Stimulated activated memory B cell treated with anti-CD40 and anti-IgM and Interleukin-4, amounts not matched to agents 10 μg/mL and 1 μg/mL and 100 μg/mL, for 72 hours (primary cell): ENCODE data around the gene TMEM179.

Experiments used
- ATAC-seq: fragments of 150-1000 bp; cut with Tn5 transposase; 2 replicates; pipeline ENCODE4 v1.10.0; 2021
- H3K27ac Mint-ChIP-seq: one replicate; pipeline ENCODE4 v1.8.0; 2022; ENCODE audit warnings: mild to moderate bottlenecking, mixed read lengths
- H3K27me3 Mint-ChIP-seq: one replicate; pipeline ENCODE4 v1.8.0; 2022; ENCODE audit warnings: mixed read lengths
- H3K36me3 Mint-ChIP-seq: one replicate; pipeline ENCODE4 v1.8.0; 2022; ENCODE audit warnings: mixed read lengths
- H3K4me1 Mint-ChIP-seq: one replicate; pipeline ENCODE4 v1.8.0; 2022; ENCODE audit warnings: mixed read lengths
- H3K4me3 Mint-ChIP-seq: one replicate; pipeline ENCODE4 v1.8.0; 2022; ENCODE audit warnings: mild to moderate bottlenecking, moderate library complexity, mixed read lengths
- H3K9me3 Mint-ChIP-seq: one replicate; pipeline ENCODE4 v1.8.0; 2022; ENCODE audit warnings: mixed read lengths

Gene TMEM179

GRCh38 chr14:104596927-104597351 is 7.6 kb downstream of the TMEM179 start:
- no peak overlapping the region for H3K27ac Mint-ChIP-seq
- peaks cover 89% of the 10 kb centered on the region for H3K27me3 Mint-ChIP-seq
- peaks cover 5% of the 10 kb centered on the region for H3K9me3 Mint-ChIP-seq
- H3K4me1 Mint-ChIP-seq = peaks cover 7% of the 10 kb centered on the region
- H3K4me3 Mint-ChIP-seq = no peak overlapping the region
- H3K36me3 Mint-ChIP-seq = no peaks in the 10 kb centered on the region
- no peak for ATAC-seq

- no peak overlapping the region for H3K27ac Mint-ChIP-seq
These were observed 8.1 kb downstream of the TMEM179 start for GRCh38 chr14:104596451-104596918.

GRCh38 chr14:104595911-104596450 is 8.6 kb downstream of the TMEM179 start:
- H3K4me3 Mint-ChIP-seq = no peak overlapping the region
- peaks cover 7% of the 10 kb centered on the region for H3K4me1 Mint-ChIP-seq
- H3K27me3 Mint-ChIP-seq = peaks cover 81% of the 10 kb centered on the region
- no peak overlapping the region for H3K27ac Mint-ChIP-seq
- no peak for ATAC-seq
- peaks cover 5% of the 10 kb centered on the region for H3K9me3 Mint-ChIP-seq
- H3K36me3 Mint-ChIP-seq = no peaks in the 10 kb centered on the region

More at GRCh38 chr14:104596451-104596918, 8.1 kb downstream of the TMEM179 start:
- Mint-ChIP-seq H3K4me1 (peaks cover 7% of the 10 kb centered on the region), H3K36me3 (no peaks in the 10 kb centered on the region), H3K9me3 (peaks cover 5% of the 10 kb centered on the region), H3K27me3 (peaks cover 86% of the 10 kb centered on the region), H3K4me3 (no peak overlapping the region)
- no peak for ATAC-seq

GRCh38 chr14:104595116-104595675 is 9.4 kb downstream of the TMEM179 start:
- no peaks in the 10 kb centered on the region for H3K36me3 Mint-ChIP-seq
- no peak for ATAC-seq
- peaks cover under 1% of the 10 kb centered on the region for H3K4me1 Mint-ChIP-seq
- H3K4me3 Mint-ChIP-seq = no peak overlapping the region
- H3K27ac Mint-ChIP-seq = no peak overlapping the region
- peaks cover 5% of the 10 kb centered on the region for H3K9me3 Mint-ChIP-seq
- H3K27me3 Mint-ChIP-seq = peaks cover 73% of the 10 kb centered on the region

GRCh38 chr14:104594310-104595046 is 10.1 kb downstream of the TMEM179 start:
- H3K9me3 Mint-ChIP-seq = peaks cover 5% of the 10 kb centered on the region
- ATAC-seq = no peak
- H3K27me3 Mint-ChIP-seq = peaks cover 66% of the 10 kb centered on the region
- H3K27ac Mint-ChIP-seq = no peak overlapping the region
- H3K36me3 Mint-ChIP-seq = no peaks in the 10 kb centered on the region
- no peaks in the 10 kb centered on the region for H3K4me1 Mint-ChIP-seq
- H3K4me3 Mint-ChIP-seq = no peak overlapping the region

GRCh38 chr14:104593710-104594136 is 10.8 kb downstream of the TMEM179 start:
- Mint-ChIP-seq H3K36me3 (no peaks in the 10 kb centered on the region), H3K4me3 (no peak overlapping the region), H3K9me3 (peaks cover 5% of the 10 kb centered on the region), H3K27ac (no peak overlapping the region), H3K27me3 (peaks cover 58% of the 10 kb centered on the region), H3K4me1 (no peaks in the 10 kb centered on the region)
- no peak for ATAC-seq

GRCh38 chr14:104593241-104593701 is 11.3 kb downstream of the TMEM179 start:
- H3K9me3 Mint-ChIP-seq = peaks cover 5% of the 10 kb centered on the region
- no peak overlapping the region for H3K27ac Mint-ChIP-seq
- no peaks in the 10 kb centered on the region for H3K36me3 Mint-ChIP-seq
- no peak overlapping the region for H3K4me3 Mint-ChIP-seq
- ATAC-seq = no peak
- no peaks in the 10 kb centered on the region for H3K4me1 Mint-ChIP-seq
- H3K27me3 Mint-ChIP-seq = peaks cover 54% of the 10 kb centered on the region

- peaks cover 49% of the 10 kb centered on the region for H3K27me3 Mint-ChIP-seq
- no peak overlapping the region for H3K4me3 Mint-ChIP-seq
- H3K9me3 Mint-ChIP-seq = peaks cover 5% of the 10 kb centered on the region
- no peak for ATAC-seq
- no peaks in the 10 kb centered on the region for H3K36me3 Mint-ChIP-seq
- no peaks in the 10 kb centered on the region for H3K4me1 Mint-ChIP-seq
- no peak overlapping the region for H3K27ac Mint-ChIP-seq
These were observed 11.8 kb downstream of the TMEM179 start for GRCh38 chr14:104592785-104593184.

GRCh38 chr14:104592292-104592672 is 12.3 kb downstream of the TMEM179 start:
- Mint-ChIP-seq H3K4me1 (no peaks in the 10 kb centered on the region), H3K9me3 (peaks cover 5% of the 10 kb centered on the region), H3K27ac (no peak overlapping the region), H3K27me3 (peaks cover 44% of the 10 kb centered on the region), H3K36me3 (no peaks in the 10 kb centered on the region), H3K4me3 (no peak overlapping the region)
- ATAC-seq = no peak

GRCh38 chr14:104591506-104592291 is 12.9 kb downstream of the TMEM179 start:
- no peak overlapping the region for H3K27ac Mint-ChIP-seq
- H3K4me1 Mint-ChIP-seq = no peaks in the 10 kb centered on the region
- H3K36me3 Mint-ChIP-seq = no peaks in the 10 kb centered on the region
- H3K4me3 Mint-ChIP-seq = no peak overlapping the region
- no peak for ATAC-seq
- H3K9me3 Mint-ChIP-seq = peaks cover 5% of the 10 kb centered on the region
- peaks cover 41% of the 10 kb centered on the region for H3K27me3 Mint-ChIP-seq

- no peak for ATAC-seq
- peaks cover 5% of the 10 kb centered on the region for H3K9me3 Mint-ChIP-seq
- H3K27ac Mint-ChIP-seq = no peak overlapping the region
- no peaks in the 10 kb centered on the region for H3K36me3 Mint-ChIP-seq
- no peak overlapping the region for H3K4me3 Mint-ChIP-seq
- no peaks in the 10 kb centered on the region for H3K4me1 Mint-ChIP-seq
- peaks cover 41% of the 10 kb centered on the region for H3K27me3 Mint-ChIP-seq
These were observed 13.5 kb downstream of the TMEM179 start for GRCh38 chr14:104591031-104591430.

GRCh38 chr14:104590240-104590965 is 14.2 kb downstream of the TMEM179 start:
- Mint-ChIP-seq H3K27me3 (peaks cover 42% of the 10 kb centered on the region), H3K9me3 (peaks cover 5% of the 10 kb centered on the region), H3K27ac (no peak overlapping the region), H3K36me3 (no peaks in the 10 kb centered on the region), H3K4me3 (no peak overlapping the region), H3K4me1 (no peaks in the 10 kb centered on the region)
- ATAC-seq = no peak

GRCh38 chr14:104589338-104590195 is 15.0 kb downstream of the TMEM179 start:
- Mint-ChIP-seq H3K27ac (no peak overlapping the region), H3K27me3 (peaks cover 38% of the 10 kb centered on the region), H3K9me3 (peaks cover 5% of the 10 kb centered on the region), H3K4me3 (no peak overlapping the region), H3K4me1 (no peaks in the 10 kb centered on the region), H3K36me3 (no peaks in the 10 kb centered on the region)
- no peak for ATAC-seq
